IMR-90 (cell line): ENCODE results near the gene PROK2.

Experiments
- CTCF ChIP-seq: conservative IDR thresholded peaks from 2 replicates; pipeline ENCODE4 v1.5.1; 2012; ENCODE audit warnings: mild to moderate bottlenecking, low read depth, low read length, improper control_type of control experiment
- MAFK ChIP-seq: IDR thresholded peaks from 2 replicates; pipeline ENCODE4 v1.6.1; 2012; ENCODE audit warnings: low read depth, low read length, improper control_type of control experiment
- POLR2A ChIP-seq: IDR thresholded peaks from 2 replicates; pipeline ENCODE4 v1.6.1; 2012; ENCODE audit warnings: mild to moderate bottlenecking, low read depth, low read length
- RAD21 ChIP-seq: IDR thresholded peaks from 2 replicates; pipeline ENCODE4 v1.6.1; 2012; ENCODE audit warnings: low read length, improper control_type of control experiment

- TF ChIP-seq CTCF (no peak), POLR2A (no peak), RAD21 (no peak), MAFK (no peak)
Observed at GRCh38 chr3:71801986-71802385, 17.0 kb upstream of the PROK2 start.
